GM18870 (cell line): Measurements from ENCODE around the gene DTHD1.

Source experiments
- ATAC-seq: cut with Tn5 transposase; IDR thresholded peaks from one replicate; pipeline ENCODE4 v1.9.1; 2021; ENCODE audit warnings: moderate library complexity; ENCODE audit not compliant: unreplicated experiment

DTHD1 gene

GRCh38 chr4:36269101-36269500 is 12.3 kb upstream of the DTHD1 start:
- no peak for ATAC-seq

GRCh38 chr4:36269533-36270173 is 11.8 kb upstream of the DTHD1 start:
- no peak for ATAC-seq

GRCh38 chr4:36273276-36273675 is 8.1 kb upstream of the DTHD1 start:
- ATAC-seq: no peak

GRCh38 chr4:36274158-36274557 is 7.3 kb upstream of the DTHD1 start:
- ATAC-seq: no peak

- ATAC-seq: no peak
These were observed 3.9 kb upstream of the DTHD1 start for GRCh38 chr4:36277533-36277932.

GRCh38 chr4:36278789-36279188 is 2.6 kb upstream of the DTHD1 start:
- no peak for ATAC-seq

- no peak for ATAC-seq
These were observed 861 bp upstream of the DTHD1 start for GRCh38 chr4:36280555-36280954.

- no peak for ATAC-seq
These were observed 1.2 kb downstream of the DTHD1 start for GRCh38 chr4:36282503-36283030.

- no peak for ATAC-seq
These were observed 2.6 kb downstream of the DTHD1 start for GRCh38 chr4:36283912-36284465.

- peak; percentile 99 for ATAC-seq
These were observed 4.5 kb downstream of the DTHD1 start for GRCh38 chr4:36285784-36286480.

GRCh38 chr4:36286481-36286871 is 5.1 kb downstream of the DTHD1 start:
- ATAC-seq: no peak

- ATAC-seq: no peak
These were observed 7.5 kb downstream of the DTHD1 start for GRCh38 chr4:36288731-36289426.

GRCh38 chr4:36290641-36291040 is 9.2 kb downstream of the DTHD1 start:
- ATAC-seq: no peak

- no peak for ATAC-seq
These were observed 11.3 kb downstream of the DTHD1 start for GRCh38 chr4:36292556-36293188.

GRCh38 chr4:36301127-36301526 is 19.7 kb downstream of the DTHD1 start:
- ATAC-seq: no peak

- ATAC-seq: peak; percentile 85
These were observed 22.2 kb downstream of the DTHD1 start for GRCh38 chr4:36303426-36304137.

GRCh38 chr4:36304138-36304681 is 22.8 kb downstream of the DTHD1 start:
- no peak for ATAC-seq

- ATAC-seq: no peak
These were observed 26.7 kb downstream of the DTHD1 start for GRCh38 chr4:36308150-36308549.

- no peak for ATAC-seq
These were observed 28.8 kb downstream of the DTHD1 start for GRCh38 chr4:36310216-36310615.

GRCh38 chr4:36310793-36311192 is 29.4 kb downstream of the DTHD1 start:
- peak; percentile 82 for ATAC-seq
